T-helper 2 cell (primary cell): Measurements from ENCODE around the gene CTSD.

Experiments used
- DNase-seq, 5 experiments: peaks; one replicate each; pipeline versions ENCODE4 v3.0.0 to v3.0.0-alpha.2; 2012 to 2022

CTSD gene

GRCh38 chr11:1755692-1756561, 7.8 kb downstream of the CTSD start:
- peak in 1 of 5 experiments; percentile 7 for DNase-seq

- no peak for DNase-seq
These were observed 8.4 kb downstream of the CTSD start for GRCh38 chr11:1755344-1755691.

- DNase-seq: peak in 1 of 5 experiments; percentile 4
These were observed 9.2 kb downstream of the CTSD start for GRCh38 chr11:1754376-1755150.

- peak in 1 of 5 experiments; percentile 5 for DNase-seq
These were observed 9.8 kb downstream of the CTSD start for GRCh38 chr11:1753929-1754305.

- peak in 1 of 5 experiments; percentile 5 for DNase-seq
These were observed 10.3 kb downstream of the CTSD start for GRCh38 chr11:1753229-1753928.

- peak in 1 of 5 experiments; percentile 2 for DNase-seq
These were observed 10.9 kb downstream of the CTSD start for GRCh38 chr11:1752907-1753228.

- DNase-seq: peak in 1 of 5 experiments; percentile 6
These were observed 11.5 kb downstream of the CTSD start for GRCh38 chr11:1751999-1752906.

GRCh38 chr11:1751531-1751921, 12.2 kb downstream of the CTSD start:
- no peak for DNase-seq

- no peak for DNase-seq
These were observed 12.7 kb downstream of the CTSD start for GRCh38 chr11:1750840-1751530.

- DNase-seq: no peak
These were observed 13.3 kb downstream of the CTSD start, which contains the start of gene IFITM10 for GRCh38 chr11:1750481-1750839. Gene IFITM10, minus strand, starts transcription at chr11:1750595. Its CDS starts 153 bp downstream, at chr11:1750442.

GRCh38 chr11:1749395-1750351, 14.1 kb downstream of the CTSD start:
- DNase-seq: no peak

GRCh38 chr11:1748636-1749394, 14.9 kb downstream of the CTSD start:
- DNase-seq: no peak

GRCh38 chr11:1747753-1748635, 15.7 kb downstream of the CTSD start:
- no peak for DNase-seq

- no peak for DNase-seq
These were observed 16.6 kb downstream of the CTSD start for GRCh38 chr11:1746956-1747752.

GRCh38 chr11:1746511-1746931, 17.2 kb downstream of the CTSD start:
- no peak for DNase-seq

GRCh38 chr11:1745701-1746320, 17.9 kb downstream of the CTSD start:
- DNase-seq: no peak
